Activated CD4-positive, CD25-positive, alpha-beta regulatory T cell treated with anti-CD3 and anti-CD28 coated beads, Interleukin-2, amount 50 U/mL, for 24 hours (primary cell): ENCODE data around the gene SLC25A13.

Experiments used
- ATAC-seq, 2 donors: fragments of 150-1000 bp; cut with Tn5 transposase; one replicate each; pipeline ENCODE4 v1.10.0; 2021; ENCODE audit warnings: mild to moderate bottlenecking in 1 of 2, moderate library complexity in 1 of 2

The SLC25A13 gene

GRCh38 chr7:96322847-96323461 lies 1.1 kb upstream of the SLC25A13 start:
- ATAC-seq, result no peak

- no peak for ATAC-seq
Measured at GRCh38 chr7:96322373-96322695, 436 bp upstream of the SLC25A13 start.

DNA sequence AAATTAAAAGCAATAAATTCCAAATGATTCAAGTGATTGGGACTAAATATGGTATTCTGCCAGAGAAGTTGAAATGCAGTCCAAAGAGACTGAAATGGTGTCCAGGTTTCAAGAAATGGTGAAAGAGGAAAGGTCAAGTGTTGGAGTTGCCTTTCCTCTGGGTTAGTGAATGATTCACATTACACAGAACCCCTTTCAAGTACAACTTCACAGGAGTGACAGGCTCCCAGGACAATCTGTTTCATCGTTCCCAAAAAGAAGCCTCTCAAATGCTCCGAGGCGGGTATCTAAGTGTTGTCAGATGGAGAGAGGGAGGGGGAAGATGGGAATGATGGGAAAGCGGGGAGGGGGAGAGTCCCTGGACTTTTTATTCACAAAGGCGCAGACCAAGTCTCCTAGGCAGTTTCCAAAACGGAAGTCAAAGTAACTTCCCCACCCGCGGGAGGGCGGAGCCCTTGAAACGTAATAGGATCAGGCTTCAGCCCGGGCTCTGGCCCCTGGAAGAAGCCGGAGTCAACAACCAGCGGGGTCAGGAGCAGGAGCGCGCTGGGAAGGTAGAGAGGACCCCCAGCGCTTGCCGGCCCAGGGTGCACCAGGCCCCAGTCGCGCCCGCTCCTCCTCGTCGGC lies 754 bp downstream of the SLC25A13 start:
- ATAC-seq, result peak; percentile 41 to 42

DNA sequence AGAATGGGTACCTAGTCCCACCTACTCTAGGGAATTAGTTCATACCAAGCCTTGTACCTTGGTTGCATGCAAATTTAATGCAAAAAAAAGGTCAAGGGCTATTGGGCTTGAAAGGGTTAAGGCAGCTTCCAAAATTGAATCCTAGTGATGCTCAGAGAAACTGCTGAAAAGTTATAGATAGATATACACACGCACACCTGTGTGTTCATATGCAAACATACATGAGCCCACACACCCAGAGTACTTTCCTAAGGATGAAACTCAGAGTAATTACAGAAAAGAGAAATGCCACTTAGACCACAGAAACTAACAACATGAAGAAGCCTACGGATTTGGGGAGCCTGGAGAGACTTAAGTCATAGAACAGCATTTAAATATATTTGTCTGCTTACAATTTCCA lies 1.5 kb downstream of the SLC25A13 start:
- ATAC-seq, result peak; percentile 10 to 42

- no peak for ATAC-seq
Measured at GRCh38 chr7:96319439-96319838, 2.5 kb downstream of the SLC25A13 start.

- no peak for ATAC-seq
Measured at GRCh38 chr7:96316949-96317348, 4.9 kb downstream of the SLC25A13 start.

DNA sequence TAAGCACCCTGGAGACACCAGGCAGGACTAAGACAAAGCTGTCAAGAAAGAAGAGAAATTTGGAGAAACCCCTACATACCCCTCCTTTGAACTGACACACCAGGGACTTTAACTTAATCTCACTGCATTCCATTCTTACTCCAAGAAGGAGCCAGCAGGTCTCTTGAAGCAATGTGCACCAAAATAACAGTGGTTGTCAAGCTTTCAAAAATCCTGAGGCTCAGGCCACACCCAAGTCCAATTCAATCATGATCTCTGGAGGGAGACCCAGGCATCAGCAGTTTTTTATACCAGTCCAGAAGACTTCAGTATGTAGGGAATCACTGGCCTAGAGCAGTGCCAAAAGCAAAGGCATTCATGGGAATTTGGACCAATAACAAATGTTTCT lies 6.8 kb downstream of the SLC25A13 start:
- ATAC-seq, result no peak

GRCh38 chr7:96314402-96315124 lies 7.3 kb downstream of the SLC25A13 start:
- ATAC-seq, result no peak

- no peak for ATAC-seq
Measured at GRCh38 chr7:96313940-96314339, 8.0 kb downstream of the SLC25A13 start.

DNA sequence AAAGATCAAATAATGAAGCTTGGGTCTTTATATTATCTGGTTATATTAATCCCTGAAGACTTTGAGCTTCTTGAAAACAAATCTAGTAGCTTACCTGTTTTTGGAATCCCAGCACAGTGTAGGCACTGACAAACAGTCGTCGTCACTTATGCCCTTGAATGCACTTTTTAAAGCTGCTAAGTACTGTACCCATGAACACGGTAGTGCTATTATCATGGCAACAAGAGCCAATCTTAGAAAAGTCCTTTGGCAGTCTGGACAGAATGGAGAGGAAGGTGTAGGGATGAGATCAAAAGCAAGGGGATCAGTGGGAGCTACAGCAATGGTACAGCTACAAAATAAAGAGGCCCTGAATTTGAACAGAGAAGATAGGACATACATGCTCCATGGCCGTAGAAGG lies 9.4 kb downstream of the SLC25A13 start:
- ATAC-seq, result no peak

DNA sequence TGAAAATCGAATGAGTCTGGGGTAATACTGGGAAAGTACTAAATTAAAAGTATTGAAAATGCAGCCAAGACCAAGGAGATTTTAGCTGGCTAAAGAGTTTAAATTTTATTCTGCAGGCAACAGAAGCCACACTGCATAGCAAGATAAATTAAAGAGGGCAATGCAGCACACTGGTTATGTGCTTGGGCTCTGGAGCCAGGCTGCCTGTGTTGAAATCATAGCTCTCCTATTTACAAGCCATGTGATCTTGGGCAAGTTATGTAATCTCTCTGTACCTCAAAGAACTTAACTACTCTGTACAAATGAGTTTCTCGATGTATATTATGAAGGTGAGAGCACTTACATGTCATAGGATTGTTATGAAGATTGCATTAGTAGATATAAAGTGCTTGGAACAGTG lies 9.9 kb downstream of the SLC25A13 start:
- ATAC-seq, result no peak

- no peak for ATAC-seq
Measured at GRCh38 chr7:96310110-96310509, 11.8 kb downstream of the SLC25A13 start.

DNA sequence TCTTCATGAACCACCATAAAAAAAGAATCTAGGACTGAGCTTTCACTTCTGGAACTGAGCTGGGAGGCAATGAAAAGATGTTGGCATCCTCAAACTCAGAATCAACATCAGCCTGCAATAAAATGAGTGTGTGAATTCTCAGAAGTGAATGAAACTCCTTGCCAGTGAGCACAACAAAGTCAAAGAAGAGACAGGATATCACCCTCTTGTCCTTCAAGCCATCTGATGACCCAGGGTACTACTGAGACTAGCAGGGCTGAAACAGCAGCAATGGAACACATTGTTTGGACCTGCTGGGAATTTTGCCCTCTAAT lies 13.0 kb downstream of the SLC25A13 start:
- no peak for ATAC-seq

DNA sequence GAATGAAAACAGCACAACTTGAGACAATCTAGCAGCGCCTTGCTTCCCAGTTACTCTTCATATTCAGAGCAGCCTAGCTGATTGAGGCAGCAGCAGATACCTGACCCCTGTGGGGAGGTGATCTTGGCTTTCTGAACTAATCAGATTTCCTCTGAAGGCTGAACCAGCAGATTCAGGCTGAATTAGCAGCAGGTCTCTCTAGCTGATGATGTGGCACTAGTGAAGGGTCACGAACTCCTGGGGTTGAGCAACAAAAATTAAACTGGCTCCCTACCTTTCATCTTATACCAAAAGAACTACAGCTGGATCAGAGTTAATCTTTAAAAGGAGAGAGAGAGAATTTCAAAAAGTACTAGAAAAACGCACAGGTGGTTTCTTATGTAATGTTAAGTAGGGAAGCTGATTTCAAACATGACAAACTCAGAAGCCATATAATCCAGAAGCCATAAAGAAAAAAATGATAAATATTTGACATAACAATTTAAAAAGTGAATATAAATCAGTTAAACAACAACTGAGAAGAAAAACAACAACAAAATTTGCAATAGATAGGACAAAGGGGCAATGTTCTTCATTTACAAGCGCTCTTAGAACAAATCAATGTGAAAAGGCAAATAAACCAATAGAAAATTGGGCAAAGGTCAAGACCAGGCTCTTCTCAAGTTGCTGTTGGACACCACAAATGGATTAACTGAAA lies 13.5 kb downstream of the SLC25A13 start:
- no peak for ATAC-seq

DNA sequence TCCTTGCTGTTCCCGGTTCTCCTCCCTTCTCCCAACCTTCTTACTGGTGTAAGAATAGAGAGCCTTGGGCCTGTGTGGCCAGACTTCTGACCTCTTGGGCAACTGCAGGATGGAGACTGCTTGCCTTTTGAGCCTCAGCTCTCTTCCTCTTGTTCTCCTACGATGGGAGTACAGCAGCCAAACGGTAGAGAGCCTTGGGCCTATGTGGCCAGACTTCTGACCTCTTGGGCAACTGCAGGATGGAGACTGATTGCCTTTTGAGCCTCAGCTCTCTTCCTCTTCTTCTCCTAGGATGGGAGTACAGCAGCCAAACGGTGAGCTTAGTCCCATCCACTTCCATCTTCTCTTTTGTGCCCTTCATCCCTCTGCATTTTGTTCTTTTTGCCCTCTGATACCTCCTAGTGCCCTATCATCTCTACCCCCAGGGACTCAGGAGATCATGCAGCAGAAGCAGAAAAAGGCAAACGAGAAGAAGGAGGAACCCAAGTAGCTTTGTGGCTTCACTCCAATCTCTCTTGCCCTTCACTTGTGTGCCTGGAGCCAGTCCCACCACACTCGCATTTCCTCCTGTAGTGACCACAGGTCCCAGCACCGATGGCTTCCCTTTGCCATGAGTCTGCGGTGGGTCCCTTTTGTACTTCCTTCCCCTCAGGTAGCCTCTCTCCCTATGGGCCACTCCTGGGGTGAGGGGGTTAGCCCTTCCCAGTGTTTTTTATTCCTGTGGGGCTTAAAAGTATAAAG lies 15.3 kb downstream of the SLC25A13 start:
- no peak for ATAC-seq

GRCh38 chr7:96305915-96306314 lies 16.0 kb downstream of the SLC25A13 start:
- no peak for ATAC-seq

DNA sequence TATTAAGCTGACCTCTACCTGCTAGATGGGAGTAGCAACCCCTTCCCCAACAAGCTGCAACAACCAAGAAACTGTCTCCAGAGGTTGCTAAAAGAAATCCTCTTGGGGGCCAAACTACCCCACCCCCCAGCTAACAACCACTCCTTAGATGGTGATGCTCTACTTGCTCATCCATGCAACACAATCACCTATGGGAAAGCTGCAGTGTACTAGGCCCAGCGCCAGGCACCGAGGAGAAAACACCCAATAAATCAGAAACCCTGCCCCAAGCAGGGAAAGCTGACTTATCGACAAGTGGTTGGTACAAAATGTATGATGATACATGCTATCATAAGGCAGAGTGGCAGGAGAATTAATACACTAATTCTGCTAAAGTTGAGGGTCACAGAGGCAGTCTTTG lies 17.3 kb downstream of the SLC25A13 start:
- ATAC-seq, result no peak

DNA sequence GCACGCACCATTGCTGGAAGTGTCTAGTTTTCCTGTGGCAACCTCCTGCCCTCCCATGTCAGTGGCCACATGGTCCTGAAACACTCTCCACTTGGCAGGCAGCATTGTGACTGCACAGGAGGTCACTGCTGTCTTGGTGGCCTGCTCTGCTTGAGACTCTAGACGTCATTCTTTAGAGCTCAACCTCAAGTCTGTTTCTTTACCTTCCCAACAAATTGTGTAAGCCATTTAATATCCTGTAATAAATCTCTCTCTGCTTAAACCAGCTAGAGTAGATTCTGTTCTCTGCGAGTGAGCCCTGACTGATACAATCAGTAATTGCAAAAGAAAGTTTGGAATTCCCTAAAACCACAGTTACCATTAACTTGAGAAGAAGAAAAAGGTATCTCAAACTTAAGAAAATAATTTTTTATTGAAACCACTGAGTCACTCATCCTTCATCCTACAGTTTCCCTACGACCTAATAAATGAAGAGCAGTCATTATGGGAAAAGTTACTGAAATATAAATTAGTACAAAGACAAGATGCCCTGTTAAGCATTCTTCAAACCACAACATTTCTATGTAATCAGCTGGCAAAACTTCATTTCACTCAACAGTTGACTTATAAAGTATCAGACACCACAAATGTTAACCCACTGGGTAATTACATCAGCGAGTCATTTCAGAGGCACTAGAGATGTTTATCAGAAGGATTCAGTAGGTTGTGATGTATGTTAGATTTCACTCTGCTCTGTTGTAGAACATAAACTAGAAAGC lies 18.0 kb downstream of the SLC25A13 start:
- peak; percentile 88 to 90 for ATAC-seq

GRCh38 chr7:96303105-96303685 lies 18.7 kb downstream of the SLC25A13 start:
- ATAC-seq, result no peak

DNA sequence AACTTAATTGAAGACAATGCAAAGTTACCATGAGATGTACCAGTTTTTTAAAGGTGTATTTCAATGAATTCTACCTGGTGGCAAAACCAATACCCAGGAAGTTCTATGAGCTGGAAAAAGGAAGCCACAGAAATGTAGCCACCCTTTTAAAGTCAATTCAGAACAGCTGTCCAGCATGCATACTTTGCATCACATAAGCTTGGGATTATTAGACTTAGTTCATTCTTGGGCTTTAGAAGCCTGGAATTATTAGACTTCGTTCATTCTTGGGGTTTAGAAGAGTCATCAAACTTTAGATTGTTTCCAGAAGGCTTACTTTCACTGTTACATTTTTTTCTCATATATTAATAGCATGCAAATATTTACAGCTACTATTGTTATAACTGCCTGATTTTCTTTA lies 20.9 kb downstream of the SLC25A13 start:
- ATAC-seq, result no peak

DNA sequence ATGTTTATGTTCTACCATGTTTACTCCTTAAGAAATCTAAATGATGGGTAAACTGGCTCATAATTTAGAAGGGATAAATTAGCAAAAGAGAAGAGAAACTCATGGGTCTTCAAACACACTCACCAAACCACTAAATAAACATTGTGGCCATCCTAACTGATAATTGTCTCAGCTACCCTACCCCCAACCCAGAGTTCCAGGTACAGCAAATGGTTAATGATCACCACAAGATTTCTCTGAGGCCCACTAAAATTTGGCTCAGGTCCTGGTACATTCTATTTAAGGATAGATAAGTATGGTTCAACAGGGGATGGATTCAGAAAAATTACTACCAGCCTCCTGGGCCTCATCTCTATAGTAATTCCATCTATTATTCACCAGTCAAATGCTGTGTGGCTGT lies 21.4 kb downstream of the SLC25A13 start:
- ATAC-seq, result no peak

DNA sequence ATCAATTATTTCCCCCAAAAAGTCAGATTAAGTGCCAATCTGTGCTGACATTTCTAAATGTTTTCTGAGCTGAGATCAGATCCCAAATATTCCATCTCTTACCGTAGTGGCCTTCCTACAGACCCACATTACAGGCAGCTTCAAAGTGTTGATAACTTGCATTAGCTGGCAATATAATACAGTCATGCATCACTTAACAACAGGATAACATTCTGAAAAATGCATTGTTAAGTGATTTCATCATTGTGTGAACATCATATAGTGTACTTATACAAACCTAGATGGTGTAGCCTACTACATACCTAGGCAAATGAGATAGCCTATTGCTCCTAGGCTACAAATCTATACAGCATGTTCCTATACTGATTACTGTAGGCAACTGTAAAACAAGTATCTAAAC lies 22.4 kb downstream of the SLC25A13 start:
- ATAC-seq, result no peak
